Mesothelial cell of epicardium (in vitro differentiated cells): Measurements from ENCODE around the gene COPS9. TPM values are rescaled to one million over a fixed set of nuclear protein-coding genes. Genes with fewer than 3 reads are reported as not detected.

Experiments used
- DNase-seq, 2 experiments: peaks; one replicate each; pipeline ENCODE4 v3.0.0; 2021; ENCODE audit warnings: low spot score in 2 of 2; ENCODE audit not compliant: unreplicated experiment in 2 of 2
- H3K27ac Mint-ChIP-seq: 2 replicates; pipeline ENCODE4 v1.8.0; 2021; ENCODE audit warnings: mixed read lengths
- H3K27me3 Mint-ChIP-seq: 2 replicates; pipeline ENCODE4 v1.8.0; 2021; ENCODE audit warnings: low read depth, mixed read lengths
- H3K36me3 Mint-ChIP-seq: 2 replicates; pipeline ENCODE4 v1.8.0; 2021; ENCODE audit warnings: mixed read lengths
- H3K4me1 Mint-ChIP-seq: 2 replicates; pipeline ENCODE4 v1.8.0; 2021; ENCODE audit warnings: mixed read lengths
- H3K4me3 Mint-ChIP-seq: 2 replicates; pipeline ENCODE4 v1.8.0; 2021; ENCODE audit warnings: mild to moderate bottlenecking, moderate library complexity, mixed read lengths
- H3K9me3 Mint-ChIP-seq: 2 replicates; pipeline ENCODE4 v1.8.0; 2021; ENCODE audit warnings: mixed read lengths
- CTCF ChIP-seq: fragments of 200-600 bp; sonication (generic); IDR thresholded peaks from one replicate; pipeline ENCODE4 v1.5.0; 2021; ENCODE audit warnings: antibody characterized with exemption; ENCODE audit not compliant: unreplicated experiment
- total RNA-seq: library from RNA; stranded (reverse); gene quantifications from 3 replicates; pipeline ENCODE4 v1.2.1, GENCODE V29; 2021

Gene COPS9
- total RNA-seq, 1 donor from 2014 or later, result 93.6 TPM

- no peak overlapping the region for H3K4me3 Mint-ChIP-seq
- peaks cover 2% of the 10 kb centered on the region for H3K4me1 Mint-ChIP-seq
- H3K27me3 Mint-ChIP-seq, result peaks cover 27% of the 10 kb centered on the region
- H3K27ac Mint-ChIP-seq, result no peak overlapping the region
- no peaks in the 10 kb centered on the region for H3K9me3 Mint-ChIP-seq
- no peak for DNase-seq
- TF ChIP-seq CTCF, result no peak
- no peaks in the 10 kb centered on the region for H3K36me3 Mint-ChIP-seq
Observed at GRCh38 chr2:240146141-240146561, 10.0 kb upstream of the COPS9 start.

- no peak overlapping the region for H3K4me3 Mint-ChIP-seq
- H3K27ac Mint-ChIP-seq, result no peak overlapping the region
- no peak for TF ChIP-seq CTCF
- peaks cover 32% of the 10 kb centered on the region for H3K27me3 Mint-ChIP-seq
- no peaks in the 10 kb centered on the region for H3K9me3 Mint-ChIP-seq
- no peak for DNase-seq
- H3K36me3 Mint-ChIP-seq, result no peaks in the 10 kb centered on the region
- peaks cover 2% of the 10 kb centered on the region for H3K4me1 Mint-ChIP-seq
Observed at GRCh38 chr2:240145461-240145860, 9.4 kb upstream of the COPS9 start.

GRCh38 chr2:240144649-240145261, 8.7 kb upstream of the COPS9 start:
- no peak for TF ChIP-seq CTCF
- no peak for DNase-seq
- Mint-ChIP-seq H3K9me3 (no peaks in the 10 kb centered on the region), H3K4me1 (peaks cover 2% of the 10 kb centered on the region), H3K4me3 (no peak overlapping the region), H3K27me3 (peaks cover 28% of the 10 kb centered on the region), H3K27ac (no peak overlapping the region), H3K36me3 (no peaks in the 10 kb centered on the region)

- Mint-ChIP-seq H3K4me3 (no peak overlapping the region), H3K27ac (no peak overlapping the region), H3K9me3 (no peaks in the 10 kb centered on the region), H3K36me3 (no peaks in the 10 kb centered on the region), H3K27me3 (peaks cover 32% of the 10 kb centered on the region), H3K4me1 (peaks cover 2% of the 10 kb centered on the region)
- TF ChIP-seq CTCF, result peak; percentile 96
- DNase-seq, result peak; percentile 63 to 95
Observed at GRCh38 chr2:240143801-240144648, 7.9 kb upstream of the COPS9 start.

- Mint-ChIP-seq H3K9me3 (no peaks in the 10 kb centered on the region), H3K27ac (no peak overlapping the region), H3K27me3 (peaks cover 34% of the 10 kb centered on the region), H3K4me3 (no peak overlapping the region), H3K36me3 (no peaks in the 10 kb centered on the region), H3K4me1 (peaks cover 2% of the 10 kb centered on the region)
- no peak for DNase-seq
- TF ChIP-seq CTCF, result no peak
Observed at GRCh38 chr2:240143276-240143675, 7.2 kb upstream of the COPS9 start.
